GM18951 (cell line): Measurements from ENCODE around the gene GRID1.
"Not testable (repeated sequence)": the region's sequence is repeated elsewhere in the genome, so short reads cannot be mapped to it uniquely, and the experiment has no call there.

Experiments
- POLR2A ChIP-seq: IDR thresholded peaks from 4 replicates; pipeline ENCODE4 v1.6.1; 2011; ENCODE audit warnings: mild to moderate bottlenecking; ENCODE audit not compliant: insufficient read length, insufficient read depth; ENCODE audit errors: extremely low read depth
- in situ Hi-C: fragments of 300-500 bp; cut with MboI; formaldehyde crosslinking; loops from one replicate; pipeline ENCODE4 v1.12.0; 2022; ENCODE audit warnings: low sequenced_read_pairs, mixed read lengths, inconsistent platforms; ENCODE audit not compliant: unreplicated experiment

The GRID1 gene

GRCh38 chr10:86123715-86124114 is 242.9 kb downstream of the GRID1 start:
- in situ Hi-C loops: no loop called here

GRCh38 chr10:86123304-86123703 is 243.3 kb downstream of the GRID1 start:
- TF ChIP-seq POLR2A: no peak
- in situ Hi-C loops: no loop called here

More at GRCh38 chr10:86123715-86124114, 242.9 kb downstream of the GRID1 start:
- no peak for TF ChIP-seq POLR2A

- in situ Hi-C loops: no loop called here
- TF ChIP-seq POLR2A: no peak
Measured at GRCh38 chr10:86122646-86123045, 243.9 kb downstream of the GRID1 start.

DNA sequence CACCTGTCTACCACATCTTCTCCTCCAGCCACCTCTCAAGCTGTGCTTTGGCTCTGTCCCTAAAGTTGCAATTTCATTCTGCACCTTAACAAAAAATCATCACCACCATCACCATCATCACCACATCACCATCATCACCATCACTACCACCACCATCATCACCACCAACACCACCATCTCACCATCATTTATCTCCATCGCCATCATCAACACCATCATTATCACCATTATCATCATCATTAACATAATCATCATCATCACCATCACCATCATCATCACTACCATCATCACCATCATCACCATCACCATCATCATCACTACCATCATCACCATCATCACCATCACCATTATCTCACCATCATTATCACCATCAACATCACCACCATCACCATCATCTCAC is 245.4 kb downstream of the GRID1 start:
- in situ Hi-C loops: no loop called here
- no peak for TF ChIP-seq POLR2A

DNA sequence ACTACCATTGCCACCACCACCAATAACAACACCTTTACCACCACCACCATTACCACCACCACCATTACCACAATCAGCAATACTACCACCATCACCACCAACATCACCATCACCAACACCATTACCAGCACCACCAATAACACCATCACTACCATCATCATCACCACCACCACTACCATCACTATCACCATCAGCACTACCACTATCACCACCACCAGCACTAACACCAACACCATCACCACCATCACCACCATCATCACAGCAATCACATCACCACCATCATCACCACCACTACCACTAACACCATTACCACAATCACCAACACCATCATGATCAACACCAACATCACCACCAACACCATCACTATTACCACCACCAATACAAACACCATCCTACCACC is 249.5 kb downstream of the GRID1 start:
- no peak for TF ChIP-seq POLR2A
- in situ Hi-C loops: no loop called here

- in situ Hi-C loops: no loop called here
- no peak for TF ChIP-seq POLR2A
Measured at GRCh38 chr10:86113983-86114382, 252.6 kb downstream of the GRID1 start.

DNA sequence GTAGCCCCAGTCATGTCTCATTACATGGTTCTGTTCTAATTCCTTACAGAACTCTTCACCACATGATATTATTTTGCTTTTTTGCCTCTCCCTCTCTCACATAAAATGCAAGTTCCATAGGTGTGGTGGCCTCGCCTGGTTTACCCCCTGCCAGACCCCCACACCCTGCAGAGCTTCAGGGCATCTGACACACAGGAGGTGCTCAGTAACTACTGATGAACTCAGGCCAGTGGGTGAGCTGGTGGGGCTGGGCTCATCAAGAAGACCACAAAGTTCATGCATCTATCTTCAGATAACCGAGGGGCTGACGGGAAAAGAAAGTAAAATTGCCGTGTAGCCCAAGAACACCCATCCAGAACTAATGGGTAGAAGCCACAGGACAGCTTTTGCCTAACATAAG is 253.1 kb downstream of the GRID1 start:
- no peak for TF ChIP-seq POLR2A
- in situ Hi-C loops: no loop called here

DNA sequence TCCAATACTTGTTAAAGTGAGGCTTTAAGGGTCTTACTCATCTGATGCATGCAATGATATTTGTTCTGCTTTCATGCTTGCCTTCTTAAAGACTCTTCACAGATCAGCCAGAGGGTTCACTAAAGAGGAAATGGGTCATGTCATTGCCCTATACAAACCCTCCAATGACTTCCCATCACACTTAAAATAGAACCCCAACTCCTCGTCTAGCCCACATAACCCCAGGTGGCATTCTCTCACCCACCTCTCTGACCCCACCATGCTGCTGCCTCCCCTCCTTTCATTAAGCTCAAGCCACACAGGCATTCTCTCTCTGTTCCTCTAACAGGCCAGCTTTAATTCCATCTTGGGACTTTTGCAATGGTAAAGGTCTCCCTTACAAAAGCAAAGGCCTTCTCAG is 253.6 kb downstream of the GRID1 start:
- TF ChIP-seq POLR2A: no peak
- in situ Hi-C loops: no loop called here

DNA sequence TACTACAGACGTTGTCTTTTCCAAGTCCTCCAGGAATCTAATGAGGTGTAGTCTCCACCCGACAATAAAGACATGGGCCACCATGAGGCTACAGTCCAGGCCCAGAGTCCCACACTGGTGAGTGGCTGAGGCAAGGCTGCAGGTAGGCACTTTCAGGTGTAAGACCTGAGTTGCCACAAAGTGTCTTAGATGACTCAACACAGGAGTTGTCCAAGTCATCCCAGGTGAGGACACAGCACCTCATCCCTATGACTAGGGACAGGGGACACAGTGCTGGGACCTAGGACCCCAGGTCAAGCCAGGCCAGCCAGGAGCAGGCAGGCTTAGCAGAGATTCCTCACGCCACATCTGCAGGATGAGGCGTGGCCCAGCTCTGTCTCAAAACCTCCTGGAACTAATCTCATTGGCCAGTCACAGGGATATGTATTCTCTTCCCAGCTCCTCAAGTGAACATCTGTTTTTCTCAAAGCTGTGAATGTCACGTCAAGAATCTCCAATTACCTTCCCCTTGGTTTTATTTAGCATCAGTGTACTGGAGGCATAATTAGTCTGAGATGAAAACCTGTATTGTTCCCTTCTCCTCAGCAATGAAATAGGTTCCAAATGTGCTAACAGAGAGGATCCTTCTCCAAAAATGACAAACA is 254.6 kb downstream of the GRID1 start:
- in situ Hi-C loops: no loop called here

GRCh38 chr10:86110156-86110786 is 256.3 kb downstream of the GRID1 start:
- in situ Hi-C loops: no loop called here
- TF ChIP-seq POLR2A: no peak

More for the DNA sequence above, 254.6 kb downstream of the GRID1 start:
- TF ChIP-seq POLR2A: no peak

DNA sequence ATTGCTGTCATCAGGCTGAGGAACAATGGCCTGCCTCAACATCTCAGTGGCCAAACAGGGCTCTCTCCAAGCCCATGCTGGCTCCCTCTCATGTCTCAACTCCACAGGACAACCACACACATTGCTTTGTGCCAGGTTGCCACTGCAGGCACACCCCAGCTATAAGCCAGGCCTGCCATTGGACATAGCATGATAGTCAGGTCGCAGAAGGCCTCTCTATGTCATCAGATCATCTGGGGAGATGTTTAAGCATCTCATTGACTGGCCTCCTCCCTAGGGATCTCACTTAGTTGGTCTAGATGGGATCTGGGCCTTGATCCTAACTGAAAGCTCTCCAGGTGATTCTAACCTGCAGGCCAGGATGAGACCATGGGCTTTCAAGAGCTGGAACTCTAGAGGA is 257.2 kb downstream of the GRID1 start:
- in situ Hi-C loops: no loop called here
- no peak for TF ChIP-seq POLR2A

DNA sequence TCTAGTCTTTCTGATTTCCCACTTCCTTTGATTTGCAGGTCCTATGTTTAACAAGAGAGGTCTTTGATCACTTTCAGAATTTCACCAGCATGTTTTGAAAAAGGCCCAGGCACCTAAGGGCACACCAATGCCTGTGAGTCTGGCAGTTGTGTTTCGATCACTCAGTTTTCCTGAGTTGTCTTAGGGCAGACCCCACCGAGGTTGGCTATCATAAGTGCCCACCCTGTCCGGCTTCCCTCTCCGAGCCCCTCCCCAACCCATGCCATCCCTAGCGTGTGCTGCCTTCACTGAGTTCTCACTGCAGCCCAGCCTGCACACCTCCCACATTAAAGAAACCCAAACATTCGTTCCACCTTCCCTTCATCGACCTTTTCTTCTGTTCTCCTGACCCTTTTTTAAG is 257.9 kb downstream of the GRID1 start:
- in situ Hi-C loops: no loop called here

GRCh38 chr10:86107611-86108310 is 258.8 kb downstream of the GRID1 start:
- in situ Hi-C loops: not testable (repeated sequence)

More for the DNA sequence above, 257.9 kb downstream of the GRID1 start:
- no peak for TF ChIP-seq POLR2A

DNA sequence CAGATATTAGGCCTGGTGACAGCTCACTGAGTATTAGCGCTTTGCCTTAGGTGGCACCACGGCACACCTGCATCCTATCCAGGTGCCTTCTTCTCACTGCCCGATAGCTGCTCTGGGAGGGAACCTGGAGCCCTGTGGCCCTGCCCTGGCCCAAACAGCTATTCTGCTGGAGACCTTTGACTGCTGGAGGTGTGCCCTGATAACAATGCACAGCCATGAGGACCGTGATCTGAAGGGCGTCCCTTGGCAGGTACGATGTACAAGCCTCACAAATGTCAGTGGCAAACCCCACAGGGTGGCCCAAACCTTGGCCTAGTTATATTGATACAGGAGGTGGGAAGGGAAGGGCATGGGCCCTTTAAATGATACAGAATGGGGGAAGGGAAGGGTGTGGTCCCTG is 259.5 kb downstream of the GRID1 start:
- no peak for TF ChIP-seq POLR2A
- in situ Hi-C loops: no loop called here

GRCh38 chr10:86106616-86107015 is 260.0 kb downstream of the GRID1 start:
- TF ChIP-seq POLR2A: no peak
- in situ Hi-C loops: no loop called here
